T-helper 1 cell treated with Interleukin-12 subunit alpha and Interleukin-12 subunit beta and Interleukin-4 antibody, amounts not matched to agents 30 μg/mL and 1 μg/mL, for 36 hours (primary cell): ENCODE data around the gene CASK.

Experiments used
- H3K27ac Mint-ChIP-seq: one replicate; pipeline ENCODE4 v1.8.0; 2021; ENCODE audit warnings: mild to moderate bottlenecking, mixed read lengths
- H3K27me3 Mint-ChIP-seq: one replicate; pipeline ENCODE4 v1.8.0; 2021; ENCODE audit warnings: low read depth, mixed read lengths
- H3K36me3 Mint-ChIP-seq: one replicate; pipeline ENCODE4 v1.8.0; 2021; ENCODE audit warnings: low read depth, mixed read lengths
- H3K4me1 Mint-ChIP-seq: one replicate; pipeline ENCODE4 v1.8.0; 2021; ENCODE audit warnings: low read depth, mixed read lengths
- H3K4me3 Mint-ChIP-seq: one replicate; pipeline ENCODE4 v1.8.0; 2021; ENCODE audit warnings: mild to moderate bottlenecking, moderate library complexity, mixed read lengths
- H3K9me3 Mint-ChIP-seq: one replicate; pipeline ENCODE4 v1.8.0; 2021; ENCODE audit warnings: mixed read lengths

Gene CASK

GRCh38 chrX:41923978-41924683 lies 777 bp upstream of the CASK start:
- Mint-ChIP-seq H3K27ac (peak overlapping the region; percentile 76), H3K4me3 (peak overlapping the region; percentile 82), H3K9me3 (no peaks in the 10 kb centered on the region), H3K27me3 (no peaks in the 10 kb centered on the region), H3K36me3 (no peaks in the 10 kb centered on the region), H3K4me1 (peaks cover 18% of the 10 kb centered on the region)

- peak overlapping the region; percentile 93 for H3K4me3 Mint-ChIP-seq
- H3K27ac Mint-ChIP-seq: peak overlapping the region; percentile 94
- peaks cover 25% of the 10 kb centered on the region for H3K4me1 Mint-ChIP-seq
- H3K9me3 Mint-ChIP-seq: no peaks in the 10 kb centered on the region
- no peaks in the 10 kb centered on the region for H3K27me3 Mint-ChIP-seq
- peaks cover 2% of the 10 kb centered on the region for H3K36me3 Mint-ChIP-seq
Measured at GRCh38 chrX:41922431-41923151, 763 bp downstream of the CASK start.

- H3K27me3 Mint-ChIP-seq: no peaks in the 10 kb centered on the region
- H3K36me3 Mint-ChIP-seq: peaks cover 2% of the 10 kb centered on the region
Measured at GRCh38 chrX:41921492-41922430, 1.6 kb downstream of the CASK start.

GRCh38 chrX:41919870-41920269 lies 3.5 kb downstream of the CASK start:
- Mint-ChIP-seq H3K36me3 (peaks cover 2% of the 10 kb centered on the region), H3K4me3 (no peak overlapping the region), H3K27ac (no peak overlapping the region), H3K27me3 (no peaks in the 10 kb centered on the region), H3K4me1 (peaks cover 34% of the 10 kb centered on the region), H3K9me3 (no peaks in the 10 kb centered on the region)

More at GRCh38 chrX:41921492-41922430, 1.6 kb downstream of the CASK start:
- Mint-ChIP-seq H3K4me3 (peak overlapping the region; percentile 93), H3K4me1 (peaks cover 29% of the 10 kb centered on the region), H3K9me3 (no peaks in the 10 kb centered on the region), H3K27ac (peak overlapping the region; percentile 94)

- peaks cover 2% of the 10 kb centered on the region for H3K36me3 Mint-ChIP-seq
- H3K4me3 Mint-ChIP-seq: peak overlapping the region; percentile 31
- no peaks in the 10 kb centered on the region for H3K9me3 Mint-ChIP-seq
- peaks cover 38% of the 10 kb centered on the region for H3K4me1 Mint-ChIP-seq
- H3K27me3 Mint-ChIP-seq: no peaks in the 10 kb centered on the region
- H3K27ac Mint-ChIP-seq: no peak overlapping the region
Measured at GRCh38 chrX:41917517-41917916, 5.8 kb downstream of the CASK start.

- Mint-ChIP-seq H3K27me3 (no peaks in the 10 kb centered on the region), H3K36me3 (peaks cover 4% of the 10 kb centered on the region), H3K4me1 (peaks cover 27% of the 10 kb centered on the region), H3K4me3 (no peak overlapping the region), H3K9me3 (peaks cover 5% of the 10 kb centered on the region), H3K27ac (no peak overlapping the region)
Measured at GRCh38 chrX:41913476-41913875, 9.9 kb downstream of the CASK start.

GRCh38 chrX:41912923-41913322 lies 10.4 kb downstream of the CASK start:
- Mint-ChIP-seq H3K36me3 (peaks cover 7% of the 10 kb centered on the region), H3K27ac (no peak overlapping the region), H3K4me1 (peaks cover 29% of the 10 kb centered on the region), H3K27me3 (no peaks in the 10 kb centered on the region), H3K9me3 (peaks cover 5% of the 10 kb centered on the region), H3K4me3 (no peak overlapping the region)

- H3K27me3 Mint-ChIP-seq: no peaks in the 10 kb centered on the region
Measured at GRCh38 chrX:41909068-41909467, 14.3 kb downstream of the CASK start.

GRCh38 chrX:41906515-41907187 lies 16.7 kb downstream of the CASK start:
- Mint-ChIP-seq H3K4me3 (no peak overlapping the region), H3K4me1 (peaks cover 21% of the 10 kb centered on the region), H3K27ac (no peak overlapping the region), H3K9me3 (peaks cover 30% of the 10 kb centered on the region), H3K36me3 (peaks cover 36% of the 10 kb centered on the region), H3K27me3 (no peaks in the 10 kb centered on the region)

More at GRCh38 chrX:41909068-41909467, 14.3 kb downstream of the CASK start:
- Mint-ChIP-seq H3K4me3 (no peak overlapping the region), H3K36me3 (peaks cover 20% of the 10 kb centered on the region), H3K27ac (peak overlapping the region; percentile 63), H3K9me3 (peaks cover 16% of the 10 kb centered on the region), H3K4me1 (peaks cover 19% of the 10 kb centered on the region)

GRCh38 chrX:41903544-41903943 lies 19.8 kb downstream of the CASK start:
- Mint-ChIP-seq H3K27me3 (no peaks in the 10 kb centered on the region), H3K36me3 (peaks cover 41% of the 10 kb centered on the region), H3K9me3 (peaks cover 38% of the 10 kb centered on the region), H3K4me1 (peaks cover 14% of the 10 kb centered on the region), H3K4me3 (no peak overlapping the region), H3K27ac (no peak overlapping the region)

- no peaks in the 10 kb centered on the region for H3K27me3 Mint-ChIP-seq
Measured at GRCh38 chrX:41900321-41900720, 23.0 kb downstream of the CASK start.

GRCh38 chrX:41895826-41896225 lies 27.5 kb downstream of the CASK start:
- Mint-ChIP-seq H3K36me3 (peaks cover 21% of the 10 kb centered on the region), H3K4me3 (no peak overlapping the region), H3K4me1 (no peaks in the 10 kb centered on the region), H3K9me3 (peaks cover 47% of the 10 kb centered on the region), H3K27ac (no peak overlapping the region), H3K27me3 (no peaks in the 10 kb centered on the region)

More at GRCh38 chrX:41900321-41900720, 23.0 kb downstream of the CASK start:
- no peak overlapping the region for H3K27ac Mint-ChIP-seq
- H3K4me3 Mint-ChIP-seq: no peak overlapping the region
- H3K4me1 Mint-ChIP-seq: peaks cover 4% of the 10 kb centered on the region
- peaks cover 55% of the 10 kb centered on the region for H3K9me3 Mint-ChIP-seq
- peaks cover 34% of the 10 kb centered on the region for H3K36me3 Mint-ChIP-seq

GRCh38 chrX:41890026-41890423 lies 33.3 kb downstream of the CASK start:
- H3K9me3 Mint-ChIP-seq: peaks cover 8% of the 10 kb centered on the region
- H3K27ac Mint-ChIP-seq: no peak overlapping the region
- H3K36me3 Mint-ChIP-seq: peaks cover 23% of the 10 kb centered on the region
- H3K4me3 Mint-ChIP-seq: no peak overlapping the region
- no peaks in the 10 kb centered on the region for H3K27me3 Mint-ChIP-seq
- H3K4me1 Mint-ChIP-seq: peaks cover 8% of the 10 kb centered on the region
